Caco-2 (cell line): ENCODE measurements around the gene HOXB2. TPM values are rescaled to one million over a fixed set of nuclear protein-coding genes. Genes with fewer than 3 reads are reported as not detected.

Experiments
- BruUV-seq: library from RNA; stranded (reverse); fragments of 400-500 nt; replicated peaks from 2 replicates; lab custom pipeline; 2021; lab: Mats Ljungman, UMichigan
- CTCF ChIA-PET: fragments of 300-600 bp; sonication (Branson Sonifier 250); formaldehyde crosslinking; loops from one replicate; lab custom pipeline; 2022; ENCODE audit warnings: antibody characterized with exemption; lab: Charles Lee
- POLR2A ChIA-PET: fragments of 300-600 bp; sonication (Branson Sonifier 250); formaldehyde crosslinking; loops from one replicate; lab custom pipeline; 2022; ENCODE audit warnings: antibody characterized with exemption; lab: Charles Lee
- DNase-seq, 2 experiments: peaks; one replicate each; pipeline versions ENCODE4 v3.0.0 to v3.0.0-alpha.2; 2020 to 2022
- H3K27me3 ChIP-seq: replicated peaks from 2 replicates; pipeline ENCODE4 v1.6.0; 2011; ENCODE audit warnings: low read length; ENCODE audit not compliant: control insufficient read depth, insufficient read depth
- H3K36me3 ChIP-seq: 2 replicates; pipeline ENCODE4 v1.5.1; 2011; ENCODE audit warnings: low read length; ENCODE audit not compliant: control insufficient read depth, insufficient read depth
- H3K4me1 ChIP-seq: fragments of 250-450 bp; sonication (Bioruptor Pico); 2 replicates; pipeline ENCODE4 v1.5.1; 2020; ENCODE audit warnings: mild to moderate bottlenecking
- H3K4me3 ChIP-seq: 2 replicates; pipeline ENCODE4 v1.5.1; 2011; ENCODE audit warnings: low read depth, mild to moderate bottlenecking, control low read depth, low read length
- H3K9me3 ChIP-seq: fragments of 250-450 bp; sonication (Bioruptor Pico); 2 replicates; pipeline ENCODE4 v1.5.1; 2020; ENCODE audit warnings: mild to moderate bottlenecking, moderate library complexity
- H3K27ac Mint-ChIP-seq: one replicate; pipeline ENCODE4 v1.8.0; 2022; ENCODE audit warnings: mixed read lengths; ENCODE audit not compliant: unreplicated experiment
- H3K27me3 Mint-ChIP-seq: one replicate; pipeline ENCODE4 v1.8.0; 2022; ENCODE audit warnings: mixed read lengths; ENCODE audit not compliant: insufficient read depth, unreplicated experiment
- H3K36me3 Mint-ChIP-seq: one replicate; pipeline ENCODE4 v1.8.0; 2022; ENCODE audit warnings: mild to moderate bottlenecking, mixed read lengths; ENCODE audit not compliant: insufficient read depth, unreplicated experiment
- H3K4me1 Mint-ChIP-seq: one replicate; pipeline ENCODE4 v1.8.0; 2022; ENCODE audit warnings: low read depth, mixed read lengths; ENCODE audit not compliant: unreplicated experiment
- H3K4me3 Mint-ChIP-seq: one replicate; pipeline ENCODE4 v1.8.0; 2022; ENCODE audit warnings: mild to moderate bottlenecking, moderate library complexity, mixed read lengths; ENCODE audit not compliant: unreplicated experiment
- H3K9me3 Mint-ChIP-seq: one replicate; pipeline ENCODE4 v1.8.0; 2022; ENCODE audit warnings: mixed read lengths; ENCODE audit not compliant: unreplicated experiment
- CTCF ChIP-seq, 2 experiments: fragments of 200-600 bp in 1 of 2; IDR thresholded peaks; 1 replicate in 1 of 2; 2 replicates in 1 of 2; pipeline versions ENCODE4 v1.5.1 to v1.8.0; 2011 to 2022; ENCODE audit warnings: antibody characterized with exemption in 1 of 2, control low read depth in 1 of 2, inconsistent platforms in 1 of 2, low read depth in 1 of 2, low read length in 1 of 2, mild to moderate bottlenecking in 1 of 2, moderate library complexity in 1 of 2; ENCODE audit not compliant: insufficient read depth in 1 of 2, severe bottlenecking in 1 of 2, unreplicated experiment in 1 of 2
- intact Hi-C: fragments of 100-400 bp; cut with micrococcal nuclease; formaldehyde crosslinking; loops from one replicate; pipeline ENCODE4 v1.10.0; 2022; ENCODE audit not compliant: unreplicated experiment
- total RNA-seq: library from RNA; stranded (reverse); gene quantifications from 2 replicates; pipeline ENCODE4 v1.2.3, GENCODE V29; 2022

HOXB2 gene
- total RNA-seq, 1 experiment from 2014 or later: 1.1 TPM

GRCh38 chr17:48567646-48568354 lies 22.9 kb upstream of the HOXB2 start:
- no TSS peak for BruUV-seq
- no peaks in the 10 kb centered on the region for H3K4me1 Mint-ChIP-seq
- Histone ChIP-seq H3K36me3 (no peaks in the 10 kb centered on the region), H3K4me1 (peaks cover 17% of the 10 kb centered on the region), H3K27me3 (no peaks in the 10 kb centered on the region), H3K9me3 (no peaks in the 10 kb centered on the region), H3K4me3 (no peak overlapping the region)
- POLR2A ChIA-PET: no interaction called here
- H3K36me3 Mint-ChIP-seq: no peaks in the 10 kb centered on the region
- H3K4me3 Mint-ChIP-seq: no peak overlapping the region
- H3K27ac Mint-ChIP-seq: no peak overlapping the region
- no peak for TF ChIP-seq CTCF (IDR thresholded peaks at IDR 0.05; ENCODE audit: insufficient read depth in 1 of 2, low read depth in 1 of 2, low read length in 1 of 2, severe bottlenecking in 1 of 2, unreplicated experiment in 1 of 2)
- no peak for DNase-seq
- CTCF ChIA-PET: no interaction called here
- no peaks in the 10 kb centered on the region for H3K27me3 Mint-ChIP-seq
- no peaks in the 10 kb centered on the region for H3K9me3 Mint-ChIP-seq
- intact Hi-C loops: no loop called here

GRCh38 chr17:48567209-48567608 lies 22.3 kb upstream of the HOXB2 start:
- no peak overlapping the region for H3K4me3 Mint-ChIP-seq
- no TSS peak for BruUV-seq

GRCh38 chr17:48566717-48567116 lies 21.8 kb upstream of the HOXB2 start:
- no peak for DNase-seq
- POLR2A ChIA-PET: no interaction called here
- CTCF ChIA-PET: interaction anchor here (0.6 kb wide), 1 partner anchor 153 kb away, joined by 3 read pairs; no protein-coding TSS in a partner anchor
- no peak overlapping the region for H3K4me3 ChIP-seq
- no peak for TF ChIP-seq CTCF (IDR thresholded peaks at IDR 0.05; ENCODE audit: insufficient read depth in 1 of 2, low read depth in 1 of 2, low read length in 1 of 2, severe bottlenecking in 1 of 2, unreplicated experiment in 1 of 2)
- no peaks in the 10 kb centered on the region for H3K9me3 Mint-ChIP-seq
- no peaks in the 10 kb centered on the region for H3K9me3 ChIP-seq
- peaks cover 17% of the 10 kb centered on the region for H3K4me1 ChIP-seq
- intact Hi-C loops: no loop called here
- no peaks in the 10 kb centered on the region for H3K27me3 ChIP-seq
- H3K4me3 Mint-ChIP-seq: no peak overlapping the region
- H3K27me3 Mint-ChIP-seq: no peaks in the 10 kb centered on the region
- no peak overlapping the region for H3K27ac Mint-ChIP-seq
- no peaks in the 10 kb centered on the region for H3K36me3 Mint-ChIP-seq
- no peaks in the 10 kb centered on the region for H3K4me1 Mint-ChIP-seq
- no TSS peak for BruUV-seq
- no peaks in the 10 kb centered on the region for H3K36me3 ChIP-seq

More at GRCh38 chr17:48567209-48567608, 22.3 kb upstream of the HOXB2 start:
- Histone ChIP-seq H3K36me3 (no peaks in the 10 kb centered on the region), H3K9me3 (no peaks in the 10 kb centered on the region), H3K4me3 (no peak overlapping the region), H3K4me1 (peaks cover 17% of the 10 kb centered on the region), H3K27me3 (no peaks in the 10 kb centered on the region)
- intact Hi-C loops: no loop called here
- Mint-ChIP-seq H3K36me3 (no peaks in the 10 kb centered on the region), H3K27me3 (no peaks in the 10 kb centered on the region), H3K4me1 (no peaks in the 10 kb centered on the region), H3K9me3 (no peaks in the 10 kb centered on the region), H3K27ac (no peak overlapping the region)
- ChIA-PET CTCF (no interaction called here), POLR2A (no interaction called here)
- no peak for DNase-seq
- TF ChIP-seq CTCF (IDR thresholded peaks at IDR 0.05; ENCODE audit: insufficient read depth in 1 of 2, low read depth in 1 of 2, low read length in 1 of 2, severe bottlenecking in 1 of 2, unreplicated experiment in 1 of 2): no peak
